SK-N-SH (cell line): ENCODE measurements around the gene MINDY4. TPM values are rescaled to one million over a fixed set of nuclear protein-coding genes. Genes with fewer than 3 reads are reported as not detected.

Experiments
- CTCF ChIA-PET: fragments of 300-600, 350-600 bp; formaldehyde crosslinking; extraction: SDS; loops from one replicate; lab custom pipeline; 2021; lab: Yijun Ruan, JAX
- POLR2A ChIA-PET: fragments of 350-600 bp; sonication (Branson Sonifier 250); formaldehyde crosslinking; extraction: SDS; loops from one replicate; lab custom pipeline; 2020; ENCODE audit warnings: antibody characterized with exemption, inconsistent platforms; lab: Yijun Ruan, JAX
- DNase-seq: peaks from one replicate; pipeline ENCODE4 v3.0.0; 2012
- H2AFZ ChIP-seq: fragments of 200-600 bp; sonication (generic); 2 replicates; pipeline ENCODE4 v1.8.1; 2016; ENCODE audit warnings: antibody characterized with exemption, mild to moderate bottlenecking, low read depth
- H3F3A ChIP-seq: fragments of 200-600 bp; sonication (generic); replicated peaks from 2 replicates; pipeline ENCODE3; 2016; ENCODE audit warnings: antibody characterized with exemption, mild to moderate bottlenecking; ENCODE audit not compliant: insufficient read depth
- H3K27ac ChIP-seq, 2 experiments: fragments of 200-500 bp in 1 of 2; fragments of 200-600 bp in 1 of 2; sonication (Bioruptor generic) in 1 of 2; sonication (generic), shearing (Covaris generic) in 1 of 2; 2 replicates each; pipeline versions ENCODE4 v1.5.1 to v1.6.1; 2014 to 2016; ENCODE audit warnings: low read depth in 2 of 2, inconsistent platforms in 1 of 2, low read length in 1 of 2, mild to moderate bottlenecking in 1 of 2, mixed read lengths in 1 of 2
- H3K27me3 ChIP-seq: fragments of 200-600 bp; sonication (generic), shearing (Covaris generic); 2 replicates; pipeline ENCODE4 v1.6.1; 2016; ENCODE audit warnings: mixed run types; ENCODE audit not compliant: insufficient read depth
- H3K36me3 ChIP-seq, 2 experiments: fragments of 200-500 bp in 1 of 2; fragments of 200-600 bp in 1 of 2; sonication (Bioruptor generic) in 1 of 2; sonication (generic) in 1 of 2; replicated peaks in 1 of 2; 2 replicates each; pipeline versions ENCODE3 to v1.5.1; 2014 to 2016; ENCODE audit warnings: low read length in 1 of 2, mild to moderate bottlenecking in 1 of 2; ENCODE audit not compliant: insufficient read depth in 2 of 2, control insufficient read depth in 1 of 2
- H3K4me1 ChIP-seq, 2 experiments: fragments of 200-500 bp in 1 of 2; fragments of 200-600 bp in 1 of 2; sonication (Bioruptor generic) in 1 of 2; sonication (generic), shearing (Covaris generic) in 1 of 2; 2 replicates each; pipeline versions ENCODE4 v1.5.1 to v1.6.1; 2014 to 2016; ENCODE audit warnings: low read depth in 1 of 2, low read length in 1 of 2, mixed run types in 1 of 2; ENCODE audit not compliant: insufficient read depth in 2 of 2, control insufficient read depth in 1 of 2
- H3K4me2 ChIP-seq: fragments of 200-600 bp; sonication (generic), shearing (Covaris generic); 2 replicates; pipeline ENCODE4 v1.6.1; 2017; ENCODE audit warnings: mixed run types
- H3K4me3 ChIP-seq, 2 experiments: fragments of 200-500 bp in 1 of 2; fragments of 200-600 bp in 1 of 2; sonication (Bioruptor generic) in 1 of 2; sonication (generic), shearing (Covaris generic) in 1 of 2; 2 replicates each; pipeline versions ENCODE4 v1.5.1 to v1.8.1; 2014 to 2016; ENCODE audit warnings: low read depth in 2 of 2, inconsistent platforms in 1 of 2, low read length in 1 of 2, mild to moderate bottlenecking in 1 of 2, mixed read lengths in 1 of 2, moderate library complexity in 1 of 2
- H3K79me2 ChIP-seq: fragments of 200-600 bp; sonication (generic); 2 replicates; pipeline ENCODE4 v1.8.1; 2017; ENCODE audit warnings: mild to moderate bottlenecking; ENCODE audit not compliant: insufficient read depth
- H3K9ac ChIP-seq: fragments of 200-600 bp; sonication (generic); 2 replicates; pipeline ENCODE4 v1.6.1; 2017; ENCODE audit warnings: mixed run types
- H3K9me2 ChIP-seq: fragments of 200-600 bp; sonication (generic); 2 replicates; pipeline ENCODE4 v1.6.1; 2017; ENCODE audit warnings: mixed run types
- H3K9me3 ChIP-seq: fragments of 200-600 bp; sonication (generic); 2 replicates; pipeline ENCODE4 v1.6.1; 2017; ENCODE audit warnings: mixed run types, mild to moderate bottlenecking, moderate library complexity
- H4K20me1 ChIP-seq: fragments of 200-600 bp; sonication (generic); 2 replicates; pipeline ENCODE4 v1.6.1; 2017; ENCODE audit warnings: mild to moderate bottlenecking, mixed run types; ENCODE audit not compliant: insufficient read depth
- CHD2 ChIP-seq: fragments of 150-350 bp; IDR thresholded peaks from 2 replicates; pipeline ENCODE4 v1.6.1; 2018; ENCODE audit warnings: low read length; ENCODE audit not compliant: partially characterized antibody
- EP300 ChIP-seq, 2 experiments: IDR thresholded peaks; 2 replicates each; pipeline versions ENCODE4 v1.4.0 to v1.6.1; 2012; ENCODE audit warnings: borderline replicate concordance in 1 of 2, low read depth in 1 of 2, low read length in 1 of 2
- EZH2phosphoT487 ChIP-seq: fragments of 200-600 bp; sonication (generic); IDR thresholded peaks from 2 replicates; pipeline ENCODE4 v1.6.1; 2017; ENCODE audit warnings: low read depth, mixed run types, mild to moderate bottlenecking, antibody characterized with exemption, moderate library complexity, borderline replicate concordance
- GABPA ChIP-seq: IDR thresholded peaks from 2 replicates; pipeline ENCODE4 v1.4.0; 2012; ENCODE audit warnings: low read depth, mild to moderate bottlenecking
- GATA2 ChIP-seq: sonication (generic); formaldehyde crosslinking; IDR thresholded peaks from 2 replicates; pipeline ENCODE4 v1.5.0; 2020; ENCODE audit warnings: mild to moderate bottlenecking, missing genetic modification reagents
- MEF2A ChIP-seq: IDR thresholded peaks from 2 replicates; pipeline ENCODE4 v1.4.0; 2012; ENCODE audit warnings: low read depth, borderline replicate concordance
- MXI1 ChIP-seq: IDR thresholded peaks from 2 replicates; pipeline ENCODE4 v1.6.1; 2012; ENCODE audit warnings: mild to moderate bottlenecking, low read depth, low read length, improper control_type of control experiment
- NFIC ChIP-seq: IDR thresholded peaks from 2 replicates; pipeline ENCODE4 v1.4.0; 2012; ENCODE audit warnings: borderline replicate concordance
- NRF1 ChIP-seq: IDR thresholded peaks from 2 replicates; pipeline ENCODE4 v1.6.1; 2012; ENCODE audit warnings: low read depth, mild to moderate bottlenecking, low read length
- RAD21 ChIP-seq: IDR thresholded peaks from 2 replicates; pipeline ENCODE4 v1.6.1; 2012; ENCODE audit warnings: mild to moderate bottlenecking, low read length
- RCOR1 ChIP-seq: fragments of 150-350 bp; IDR thresholded peaks from 2 replicates; pipeline ENCODE4 v1.6.1; 2017; ENCODE audit warnings: antibody characterized with exemption, low read length
- RFX5 ChIP-seq: IDR thresholded peaks from 2 replicates; pipeline ENCODE4 v1.6.1; 2012; ENCODE audit warnings: mild to moderate bottlenecking, improper control_type of control experiment, low read length
- SIN3A ChIP-seq: IDR thresholded peaks from 2 replicates; pipeline ENCODE4 v1.6.1; 2012; ENCODE audit warnings: low read depth, mild to moderate bottlenecking, low read length, moderate library complexity, borderline replicate concordance
- TCF12 ChIP-seq: IDR thresholded peaks from 2 replicates; pipeline ENCODE4 v1.4.0; 2012
- TEAD4 ChIP-seq: IDR thresholded peaks from 2 replicates; pipeline ENCODE4 v1.4.0; 2012; ENCODE audit warnings: mild to moderate bottlenecking, borderline replicate concordance; ENCODE audit not compliant: insufficient read depth
- WGBS: methylation state at CpG from one replicate; pipeline ENCODE4 v1.1.6; 2017; ENCODE audit warnings: low lambda C conversion rate; 5-methylcytosine and 5-hydroxymethylcytosine counted together
- polyA plus RNA-seq, 3 experiments: library from polyadenylated mRNA; depleted of rRNA; stranded (reverse); fragments of >200 nt; gene quantifications; 2 replicates each; pipeline ENCODE4 v1.2.3, GENCODE V29; 2012
- TF ChIP-seq, protein P1 (sequence below): IDR thresholded peaks from 2 replicates; pipeline ENCODE4 v1.4.0; 2012; ENCODE audit warnings: low read depth, borderline replicate concordance
- TF ChIP-seq, protein P2 (sequence below): IDR thresholded peaks from 2 replicates; pipeline ENCODE4 v1.6.1; 2012; ENCODE audit warnings: mild to moderate bottlenecking, low read depth, low read length, moderate library complexity
- TF ChIP-seq, protein P3 (sequence below): IDR thresholded peaks from 2 replicates; pipeline ENCODE4; 2012

Gene MINDY4
- polyA plus RNA-seq, 1 of the 3 experiments (the other 2 are of a cell fraction): 1.8 TPM

DNA sequence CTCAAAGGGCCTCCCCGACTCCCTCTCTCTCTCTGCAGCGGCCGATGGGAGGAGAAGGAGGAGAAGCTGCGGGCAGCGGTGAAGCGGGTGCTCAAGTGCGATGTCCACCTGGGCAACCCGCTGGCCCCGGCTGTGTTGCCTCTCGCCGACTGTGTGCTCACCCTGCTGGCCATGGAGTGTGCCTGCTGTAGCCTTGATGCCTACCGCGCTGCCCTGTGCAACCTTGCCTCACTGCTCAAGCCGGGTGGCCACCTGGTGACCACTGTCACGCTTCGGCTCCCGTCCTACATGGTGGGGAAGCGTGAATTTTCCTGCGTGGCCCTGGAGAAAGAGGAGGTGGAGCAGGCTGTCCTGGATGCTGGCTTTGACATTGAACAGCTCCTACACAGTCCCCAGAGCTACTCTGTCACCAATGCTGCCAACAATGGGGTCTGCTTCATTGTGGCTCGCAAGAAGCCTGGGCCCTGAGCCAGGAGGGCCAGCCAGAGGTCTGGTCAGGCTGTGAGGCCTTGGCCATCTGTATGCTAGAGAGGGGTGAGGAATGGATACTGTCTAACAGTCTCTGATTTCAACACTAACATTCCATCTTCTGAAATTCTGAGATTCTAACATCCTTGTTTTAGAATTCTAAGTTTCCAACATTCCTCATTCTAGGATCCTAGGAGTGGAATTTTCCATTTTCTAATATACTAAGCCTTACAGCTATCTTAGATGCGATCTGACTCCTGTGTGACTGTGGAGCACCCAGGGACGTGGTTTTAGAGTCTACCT is 15.6 kb upstream of the MINDY4 start:
- peak; percentile 92 for DNase-seq
- Histone ChIP-seq H3K4me1 (peaks cover 0 to 31% of the 10 kb centered on the region in 2 experiments; a peak in 2 of 4 replicates), H3K79me2 (no peaks in the 10 kb centered on the region), H3K4me2 (no peak overlapping the region), H3K9me3 (no peaks in the 10 kb centered on the region), H3K36me3 (no peaks in the 10 kb centered on the region), H4K20me1 (no peaks in the 10 kb centered on the region), H2AFZ (no peak overlapping the region), H3K9ac (no peak overlapping the region), H3F3A (no peaks in the 10 kb centered on the region), H3K27me3 (peaks cover 13% of the 10 kb centered on the region), H3K4me3 (no peak overlapping the region), H3K27ac (peak overlapping the region in 1 of 2 experiments; percentile 89; a peak in 2 of 4 replicates), H3K9me2 (no peaks in the 10 kb centered on the region)
- ChIA-PET CTCF (interaction anchor here (0.6 to 1.8 kb wide), 8 partner anchors 10 to 479 kb away, joined by 3 to 13 read pairs (median 3); no protein-coding TSS in a partner anchor), POLR2A (interaction anchor here (1.8 to 1.9 kb wide), 2 partner anchors 11 to 16 kb away, joined by 4 to 6 read pairs; partner anchors contain the start of gene MINDY4)
- 58% methylated on average over 21 of the region's 22 CpGs for WGBS
- TF ChIP-seq, protein P1, sequence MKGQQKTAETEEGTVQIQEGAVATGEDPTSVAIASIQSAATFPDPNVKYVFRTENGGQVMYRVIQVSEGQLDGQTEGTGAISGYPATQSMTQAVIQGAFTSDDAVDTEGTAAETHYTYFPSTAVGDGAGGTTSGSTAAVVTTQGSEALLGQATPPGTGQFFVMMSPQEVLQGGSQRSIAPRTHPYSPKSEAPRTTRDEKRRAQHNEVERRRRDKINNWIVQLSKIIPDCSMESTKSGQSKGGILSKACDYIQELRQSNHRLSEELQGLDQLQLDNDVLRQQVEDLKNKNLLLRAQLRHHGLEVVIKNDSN: no peak
- TF ChIP-seq, protein P2, sequence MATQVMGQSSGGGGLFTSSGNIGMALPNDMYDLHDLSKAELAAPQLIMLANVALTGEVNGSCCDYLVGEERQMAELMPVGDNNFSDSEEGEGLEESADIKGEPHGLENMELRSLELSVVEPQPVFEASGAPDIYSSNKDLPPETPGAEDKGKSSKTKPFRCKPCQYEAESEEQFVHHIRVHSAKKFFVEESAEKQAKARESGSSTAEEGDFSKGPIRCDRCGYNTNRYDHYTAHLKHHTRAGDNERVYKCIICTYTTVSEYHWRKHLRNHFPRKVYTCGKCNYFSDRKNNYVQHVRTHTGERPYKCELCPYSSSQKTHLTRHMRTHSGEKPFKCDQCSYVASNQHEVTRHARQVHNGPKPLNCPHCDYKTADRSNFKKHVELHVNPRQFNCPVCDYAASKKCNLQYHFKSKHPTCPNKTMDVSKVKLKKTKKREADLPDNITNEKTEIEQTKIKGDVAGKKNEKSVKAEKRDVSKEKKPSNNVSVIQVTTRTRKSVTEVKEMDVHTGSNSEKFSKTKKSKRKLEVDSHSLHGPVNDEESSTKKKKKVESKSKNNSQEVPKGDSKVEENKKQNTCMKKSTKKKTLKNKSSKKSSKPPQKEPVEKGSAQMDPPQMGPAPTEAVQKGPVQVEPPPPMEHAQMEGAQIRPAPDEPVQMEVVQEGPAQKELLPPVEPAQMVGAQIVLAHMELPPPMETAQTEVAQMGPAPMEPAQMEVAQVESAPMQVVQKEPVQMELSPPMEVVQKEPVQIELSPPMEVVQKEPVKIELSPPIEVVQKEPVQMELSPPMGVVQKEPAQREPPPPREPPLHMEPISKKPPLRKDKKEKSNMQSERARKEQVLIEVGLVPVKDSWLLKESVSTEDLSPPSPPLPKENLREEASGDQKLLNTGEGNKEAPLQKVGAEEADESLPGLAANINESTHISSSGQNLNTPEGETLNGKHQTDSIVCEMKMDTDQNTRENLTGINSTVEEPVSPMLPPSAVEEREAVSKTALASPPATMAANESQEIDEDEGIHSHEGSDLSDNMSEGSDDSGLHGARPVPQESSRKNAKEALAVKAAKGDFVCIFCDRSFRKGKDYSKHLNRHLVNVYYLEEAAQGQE: no peak
- TF ChIP-seq RAD21: peak; percentile 15; the same call in 1 of the 2 replicates
- TF ChIP-seq GATA2: peak; percentile 16; the same call in 1 of the 2 replicates
- peak; percentile 86 for TF ChIP-seq RCOR1
- TF ChIP-seq NFIC: peak; percentile 33; the same call in 1 of the 2 replicates
- TF ChIP-seq EP300 (IDR thresholded peaks at IDR 0.05; ENCODE audit: borderline replicate concordance in 1 of 2, low read depth in 1 of 2, low read length in 1 of 2): peak in 1 of 2 experiments; percentile 87; a peak in 2 of 4 replicates
- TF ChIP-seq SIN3A: no peak
- peak; percentile 90 for TF ChIP-seq CHD2
- peak; percentile 83; the same call in 1 of the 2 replicates for TF ChIP-seq MXI1
- TF ChIP-seq TCF12: peak; percentile 27; the same call in 1 of the 2 replicates

DNA sequence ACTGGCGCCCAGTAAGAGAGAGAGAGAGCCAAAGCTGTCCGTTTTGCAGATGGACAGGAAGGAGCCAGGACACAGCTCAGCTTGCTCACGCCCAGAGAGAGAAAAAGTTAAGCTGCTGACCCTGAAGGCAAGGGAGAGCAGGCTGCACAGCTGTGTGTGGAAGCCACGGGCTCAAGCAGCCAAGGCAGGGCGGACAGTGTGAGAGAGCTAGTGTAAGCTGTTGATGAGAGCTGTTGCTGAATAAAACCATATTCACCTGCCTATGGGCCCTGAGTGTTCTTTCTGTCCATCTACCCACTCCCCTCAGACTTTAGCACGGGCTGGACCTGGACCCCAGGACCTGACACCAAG is 13.9 kb upstream of the MINDY4 start:
- CTCF ChIA-PET: interaction anchor here (1.2 to 3.7 kb wide), 7 partner anchors 10 to 19 kb away, joined by 4 to 12 read pairs (median 5); no protein-coding TSS in a partner anchor
- H3K79me2 ChIP-seq: no peaks in the 10 kb centered on the region
- no peaks in the 10 kb centered on the region for H3F3A ChIP-seq
- H3K4me3 ChIP-seq: no peak overlapping the region
- H3K9me2 ChIP-seq: no peaks in the 10 kb centered on the region
- peak overlapping the region in 1 of 2 experiments; percentile 72; a peak in 2 of 4 replicates for H3K27ac ChIP-seq
- H3K4me1 ChIP-seq: peaks cover 0 to 31% of the 10 kb centered on the region in 2 experiments; a peak in 2 of 4 replicates
- no peaks in the 10 kb centered on the region for H4K20me1 ChIP-seq
- WGBS: 43% methylated on average over 6 of the region's 6 CpGs
- no peak overlapping the region for H3K4me2 ChIP-seq
- no peak for TF ChIP-seq GATA2
- TF ChIP-seq EZH2phosphoT487: no peak
- TF ChIP-seq RFX5: no peak
- TF ChIP-seq TEAD4: no peak
- TF ChIP-seq, protein P3, sequence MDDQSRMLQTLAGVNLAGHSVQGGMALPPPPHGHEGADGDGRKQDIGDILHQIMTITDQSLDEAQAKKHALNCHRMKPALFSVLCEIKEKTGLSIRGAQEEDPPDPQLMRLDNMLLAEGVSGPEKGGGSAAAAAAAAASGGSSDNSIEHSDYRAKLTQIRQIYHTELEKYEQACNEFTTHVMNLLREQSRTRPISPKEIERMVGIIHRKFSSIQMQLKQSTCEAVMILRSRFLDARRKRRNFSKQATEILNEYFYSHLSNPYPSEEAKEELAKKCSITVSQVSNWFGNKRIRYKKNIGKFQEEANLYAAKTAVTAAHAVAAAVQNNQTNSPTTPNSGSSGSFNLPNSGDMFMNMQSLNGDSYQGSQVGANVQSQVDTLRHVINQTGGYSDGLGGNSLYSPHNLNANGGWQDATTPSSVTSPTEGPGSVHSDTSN: no peak
- no peak for TF ChIP-seq MEF2A
- TF ChIP-seq CHD2: no peak
- no peak for TF ChIP-seq NRF1
- no peak for TF ChIP-seq GABPA
- TF ChIP-seq, all 33 proteins: peak for 0
- Histone ChIP-seq H3K27me3 (peaks cover 13% of the 10 kb centered on the region), H3K36me3 (no peaks in the 10 kb centered on the region), H2AFZ (no peak overlapping the region), H3K9ac (no peak overlapping the region), H3K9me3 (no peaks in the 10 kb centered on the region)
- POLR2A ChIA-PET: interaction anchor here (1.8 kb wide), 1 partner anchor 14 kb away, joined by 4 read pairs; the partner anchor contains the start of gene MINDY4
- no peak for DNase-seq
